A549 (cell line): ENCODE measurements around the gene MDM1.

ENCODE experiments used
- POLR2A ChIP-seq: IDR thresholded peaks from 2 replicates; pipeline ENCODE4 v1.6.1; 2012; ENCODE audit warnings: mild to moderate bottlenecking, low read length
- TF ChIP-seq, protein P1 (sequence below): fragments of >200 bp; sonication (Bioruptor Twin); formaldehyde crosslinking; IDR thresholded peaks from 3 replicates; pipeline ENCODE4 v1.5.1; 2016
- TF ChIP-seq, protein P2 (sequence below): fragments of 200-600 bp; sonication (generic); IDR thresholded peaks from 2 replicates; pipeline ENCODE4 v1.6.1; 2016; ENCODE audit warnings: antibody characterized with exemption, mild to moderate bottlenecking, moderate library complexity

DNA sequence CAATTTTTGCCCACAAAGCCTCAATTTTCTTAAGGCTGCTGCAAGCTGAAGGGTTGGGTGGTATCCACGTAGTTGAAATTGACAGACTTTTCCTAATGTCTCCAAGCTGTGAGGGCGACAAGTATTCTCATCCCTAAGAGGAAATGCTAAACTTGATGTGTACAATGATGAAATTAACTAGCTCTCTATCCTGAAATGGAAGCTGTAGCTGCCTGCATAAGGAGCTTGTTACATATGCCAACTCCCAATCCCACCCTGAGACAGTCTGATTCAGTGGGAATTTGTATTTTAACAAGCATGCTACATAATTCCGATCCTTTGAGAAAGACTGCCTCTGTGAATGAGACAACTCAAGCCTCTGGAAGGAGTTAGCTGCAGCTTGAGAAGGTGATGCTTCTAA is 45.7 kb upstream of the MDM1 start:
- TF ChIP-seq POLR2A = no peak
- TF ChIP-seq, protein P1, sequence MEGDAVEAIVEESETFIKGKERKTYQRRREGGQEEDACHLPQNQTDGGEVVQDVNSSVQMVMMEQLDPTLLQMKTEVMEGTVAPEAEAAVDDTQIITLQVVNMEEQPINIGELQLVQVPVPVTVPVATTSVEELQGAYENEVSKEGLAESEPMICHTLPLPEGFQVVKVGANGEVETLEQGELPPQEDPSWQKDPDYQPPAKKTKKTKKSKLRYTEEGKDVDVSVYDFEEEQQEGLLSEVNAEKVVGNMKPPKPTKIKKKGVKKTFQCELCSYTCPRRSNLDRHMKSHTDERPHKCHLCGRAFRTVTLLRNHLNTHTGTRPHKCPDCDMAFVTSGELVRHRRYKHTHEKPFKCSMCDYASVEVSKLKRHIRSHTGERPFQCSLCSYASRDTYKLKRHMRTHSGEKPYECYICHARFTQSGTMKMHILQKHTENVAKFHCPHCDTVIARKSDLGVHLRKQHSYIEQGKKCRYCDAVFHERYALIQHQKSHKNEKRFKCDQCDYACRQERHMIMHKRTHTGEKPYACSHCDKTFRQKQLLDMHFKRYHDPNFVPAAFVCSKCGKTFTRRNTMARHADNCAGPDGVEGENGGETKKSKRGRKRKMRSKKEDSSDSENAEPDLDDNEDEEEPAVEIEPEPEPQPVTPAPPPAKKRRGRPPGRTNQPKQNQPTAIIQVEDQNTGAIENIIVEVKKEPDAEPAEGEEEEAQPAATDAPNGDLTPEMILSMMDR = no peak
- TF ChIP-seq, protein P2, sequence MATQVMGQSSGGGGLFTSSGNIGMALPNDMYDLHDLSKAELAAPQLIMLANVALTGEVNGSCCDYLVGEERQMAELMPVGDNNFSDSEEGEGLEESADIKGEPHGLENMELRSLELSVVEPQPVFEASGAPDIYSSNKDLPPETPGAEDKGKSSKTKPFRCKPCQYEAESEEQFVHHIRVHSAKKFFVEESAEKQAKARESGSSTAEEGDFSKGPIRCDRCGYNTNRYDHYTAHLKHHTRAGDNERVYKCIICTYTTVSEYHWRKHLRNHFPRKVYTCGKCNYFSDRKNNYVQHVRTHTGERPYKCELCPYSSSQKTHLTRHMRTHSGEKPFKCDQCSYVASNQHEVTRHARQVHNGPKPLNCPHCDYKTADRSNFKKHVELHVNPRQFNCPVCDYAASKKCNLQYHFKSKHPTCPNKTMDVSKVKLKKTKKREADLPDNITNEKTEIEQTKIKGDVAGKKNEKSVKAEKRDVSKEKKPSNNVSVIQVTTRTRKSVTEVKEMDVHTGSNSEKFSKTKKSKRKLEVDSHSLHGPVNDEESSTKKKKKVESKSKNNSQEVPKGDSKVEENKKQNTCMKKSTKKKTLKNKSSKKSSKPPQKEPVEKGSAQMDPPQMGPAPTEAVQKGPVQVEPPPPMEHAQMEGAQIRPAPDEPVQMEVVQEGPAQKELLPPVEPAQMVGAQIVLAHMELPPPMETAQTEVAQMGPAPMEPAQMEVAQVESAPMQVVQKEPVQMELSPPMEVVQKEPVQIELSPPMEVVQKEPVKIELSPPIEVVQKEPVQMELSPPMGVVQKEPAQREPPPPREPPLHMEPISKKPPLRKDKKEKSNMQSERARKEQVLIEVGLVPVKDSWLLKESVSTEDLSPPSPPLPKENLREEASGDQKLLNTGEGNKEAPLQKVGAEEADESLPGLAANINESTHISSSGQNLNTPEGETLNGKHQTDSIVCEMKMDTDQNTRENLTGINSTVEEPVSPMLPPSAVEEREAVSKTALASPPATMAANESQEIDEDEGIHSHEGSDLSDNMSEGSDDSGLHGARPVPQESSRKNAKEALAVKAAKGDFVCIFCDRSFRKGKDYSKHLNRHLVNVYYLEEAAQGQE = no peak
